ENCODE data around the gene MRGPRD.

The MRGPRD gene

GRCh38 chr11:68966894-68967780 lies 13.6 kb downstream of the MRGPRD start:
- no peak for DNase-seq

- no peak for DNase-seq
Observed at GRCh38 chr11:68965901-68966853, 14.6 kb downstream of the MRGPRD start.

DNA sequence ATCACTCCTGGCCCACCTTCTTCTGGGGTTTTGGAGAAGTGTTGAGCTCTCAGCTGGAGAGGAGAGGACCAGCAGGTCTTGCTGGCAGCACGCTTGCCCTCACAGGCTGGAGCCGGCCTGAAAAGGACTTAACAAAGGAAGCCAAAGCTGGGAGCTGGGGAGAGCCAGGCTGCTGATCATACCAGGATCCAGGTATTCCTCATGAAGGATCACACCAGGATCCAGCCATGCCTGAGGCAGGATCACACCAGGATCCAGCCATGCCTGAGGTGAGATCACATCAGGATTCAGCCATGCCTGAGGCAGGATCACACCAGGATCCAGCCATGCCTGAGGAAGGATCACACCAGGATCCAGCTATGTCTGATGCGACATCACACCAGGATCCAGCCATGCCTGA lies 17.0 kb downstream of the MRGPRD start:
- DNase-seq, result no peak

- DNase-seq, result no peak
Observed at GRCh38 chr11:68962527-68963250, 18.1 kb downstream of the MRGPRD start.

- no peak for DNase-seq
Observed at GRCh38 chr11:68961245-68961644, 19.5 kb downstream of the MRGPRD start.

DNA sequence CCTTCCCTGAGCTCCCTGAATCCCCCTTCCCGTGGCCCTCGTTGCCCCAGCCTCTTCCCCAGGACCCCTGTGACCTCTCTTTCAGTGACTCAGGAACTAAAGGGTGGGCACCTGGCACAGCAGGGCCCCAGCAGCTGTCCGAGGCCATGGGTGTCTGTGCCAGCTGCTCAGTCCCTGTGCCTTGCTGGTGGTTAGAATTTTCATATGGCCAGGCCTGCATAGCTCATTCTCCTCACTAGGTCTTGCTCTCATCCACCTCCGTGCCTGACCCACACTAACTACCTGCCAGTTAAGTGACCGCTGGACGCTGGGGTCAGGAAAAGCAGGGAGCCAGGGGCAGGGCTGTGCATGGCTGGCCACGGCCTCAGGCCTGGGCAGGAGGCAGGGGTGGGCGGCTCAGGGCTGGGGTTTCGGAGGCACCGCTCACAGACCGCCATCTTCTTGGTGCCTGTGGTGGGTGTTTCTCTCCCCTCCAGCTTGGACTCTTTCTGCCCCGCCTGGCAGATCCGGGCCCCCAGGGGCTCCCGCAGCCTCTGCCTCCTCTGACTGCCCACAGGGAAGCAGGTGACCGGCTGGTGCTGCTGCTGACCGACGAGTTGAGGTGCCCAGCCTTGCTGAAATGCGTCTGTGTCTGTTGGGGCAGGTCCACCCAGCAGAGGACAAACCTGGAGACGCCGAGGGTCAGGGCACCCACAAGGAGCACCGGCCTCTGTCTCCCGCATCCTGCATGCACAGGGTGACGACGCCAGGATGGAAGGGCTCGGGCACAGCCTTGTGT lies 20.3 kb downstream of the MRGPRD start:
- DNase-seq, result no peak

DNA sequence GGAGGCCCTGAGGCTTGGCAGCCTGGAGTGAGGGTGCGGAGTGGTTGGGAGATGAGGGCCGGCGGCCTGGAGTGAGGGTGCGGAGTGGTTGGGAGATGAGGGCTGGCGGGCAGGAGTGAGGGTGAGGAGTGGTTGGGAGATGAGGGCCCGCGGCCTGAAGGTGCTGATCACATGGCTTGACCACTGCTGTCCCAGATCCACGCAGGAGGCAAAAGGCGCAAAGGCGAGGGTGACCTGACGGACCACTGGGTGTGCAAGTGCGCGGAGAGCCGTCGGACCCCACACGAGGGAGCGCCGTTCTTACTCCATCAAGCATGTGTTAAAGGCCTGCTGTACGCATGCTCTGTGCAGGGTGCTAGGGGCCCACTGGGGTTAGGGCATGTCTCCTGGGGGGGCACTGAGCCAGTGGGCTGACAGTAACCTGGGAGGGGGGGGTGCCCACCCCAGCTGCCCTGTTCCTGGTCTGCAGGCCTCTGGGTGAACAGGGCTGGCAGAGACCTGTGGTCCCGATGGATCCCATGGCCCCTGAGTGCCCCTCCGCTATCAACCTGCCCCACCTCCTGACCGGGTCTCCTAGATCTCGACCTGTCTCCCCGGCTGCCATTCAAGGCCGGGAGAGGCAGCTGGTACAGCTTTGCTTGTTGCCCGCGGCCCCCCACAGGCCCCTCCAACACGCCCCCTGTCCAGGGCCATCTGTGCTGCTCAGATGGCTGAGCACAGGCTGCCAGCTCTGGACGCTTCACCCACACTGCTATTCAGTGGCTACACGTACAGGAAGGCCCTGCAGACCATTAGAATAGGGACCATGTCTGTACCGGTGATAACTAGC lies 21.1 kb downstream of the MRGPRD start:
- no peak for DNase-seq

DNA sequence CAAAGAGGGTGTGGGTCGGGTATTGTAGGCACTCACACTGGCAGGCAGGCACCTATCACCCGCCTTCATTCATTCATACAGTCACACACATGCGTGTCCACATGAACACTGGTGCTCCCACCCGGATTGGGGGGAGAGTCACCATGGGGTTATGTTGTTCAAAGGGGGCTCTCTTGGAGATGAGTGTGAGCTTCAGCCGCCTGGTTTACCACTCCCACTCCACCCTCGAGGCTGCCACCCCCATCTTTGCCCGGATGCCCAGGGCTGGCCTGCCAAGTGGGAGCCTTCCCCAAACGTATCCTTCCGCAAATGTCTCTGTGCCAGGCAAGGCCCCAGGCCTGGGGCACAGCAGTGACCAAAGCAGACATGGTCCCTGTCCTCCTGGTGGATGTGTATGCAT lies 22.6 kb downstream of the MRGPRD start:
- DNase-seq, result no peak

DNA sequence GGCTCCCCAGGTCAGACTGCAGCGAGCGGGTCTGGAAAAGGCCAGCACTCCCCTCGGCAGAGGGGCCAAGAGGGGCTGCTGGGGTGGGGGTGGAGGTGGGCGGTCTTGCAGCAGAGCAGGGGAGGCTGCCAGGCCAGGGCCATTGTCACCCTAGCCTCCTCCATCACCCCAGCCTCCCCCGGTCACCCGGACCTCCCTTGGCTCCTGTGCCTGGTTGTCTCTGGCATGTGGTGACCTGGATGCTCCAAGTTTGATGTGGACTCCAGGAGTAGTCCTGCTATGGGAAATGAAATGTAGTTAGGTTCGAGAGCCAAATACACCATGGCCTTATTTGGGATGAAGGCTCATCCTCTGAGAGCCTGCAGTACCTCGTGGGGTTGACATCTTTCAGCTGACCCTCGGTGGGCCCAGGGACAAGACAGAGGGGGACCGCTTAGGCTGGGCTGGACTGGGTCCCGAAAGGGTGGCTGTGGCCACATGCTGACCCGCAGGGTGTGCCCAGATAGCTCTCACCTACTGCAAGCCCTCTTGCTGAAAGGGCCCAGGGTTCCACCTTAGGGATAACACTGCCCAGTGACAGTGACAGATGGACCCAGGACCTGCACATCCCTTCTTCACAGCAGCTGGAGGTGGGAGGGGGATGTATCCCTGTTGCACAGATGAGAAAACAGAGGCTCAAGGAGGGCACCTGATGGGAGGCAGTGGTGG lies 24.1 kb downstream of the MRGPRD start:
- no peak for DNase-seq

DNA sequence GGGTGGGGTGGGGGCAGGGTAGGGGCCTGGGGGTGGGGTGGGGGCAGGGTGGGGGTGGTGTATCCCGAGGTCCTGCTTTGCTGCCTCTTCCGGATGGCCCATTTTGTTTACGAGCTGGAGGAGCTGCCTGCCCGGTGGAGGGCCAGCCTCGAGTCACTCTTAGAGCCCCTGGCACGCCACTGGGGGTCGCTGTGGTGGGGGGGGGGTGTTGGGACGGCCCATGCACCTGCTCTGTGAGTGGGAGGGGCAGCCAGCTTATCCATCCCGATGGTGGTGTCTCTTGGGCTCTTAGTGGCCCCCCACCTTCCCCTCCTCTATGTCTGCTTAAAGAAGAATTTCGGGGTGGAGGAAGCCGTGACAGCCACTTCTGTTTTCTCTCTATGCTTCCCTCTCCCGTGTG lies 24.6 kb downstream of the MRGPRD start:
- no peak for DNase-seq

DNA sequence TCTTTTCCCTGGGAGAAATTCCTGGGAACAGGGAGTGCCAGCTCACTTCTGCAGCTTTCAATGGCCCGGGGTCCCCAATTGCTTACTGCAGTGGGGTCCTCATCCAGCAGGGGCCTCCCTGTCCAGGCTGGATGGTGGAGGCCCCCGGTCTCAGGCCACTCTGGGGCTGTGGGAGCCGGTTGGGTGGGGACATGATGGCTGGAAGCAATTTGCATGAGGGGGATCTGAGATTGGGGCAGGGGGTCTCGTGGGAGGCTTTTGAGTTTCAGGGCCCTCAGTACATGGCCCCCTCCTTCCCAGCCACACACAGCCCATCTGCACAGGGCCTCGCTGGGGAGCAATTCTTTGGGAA lies 25.2 kb downstream of the MRGPRD start:
- no peak for DNase-seq

DNA sequence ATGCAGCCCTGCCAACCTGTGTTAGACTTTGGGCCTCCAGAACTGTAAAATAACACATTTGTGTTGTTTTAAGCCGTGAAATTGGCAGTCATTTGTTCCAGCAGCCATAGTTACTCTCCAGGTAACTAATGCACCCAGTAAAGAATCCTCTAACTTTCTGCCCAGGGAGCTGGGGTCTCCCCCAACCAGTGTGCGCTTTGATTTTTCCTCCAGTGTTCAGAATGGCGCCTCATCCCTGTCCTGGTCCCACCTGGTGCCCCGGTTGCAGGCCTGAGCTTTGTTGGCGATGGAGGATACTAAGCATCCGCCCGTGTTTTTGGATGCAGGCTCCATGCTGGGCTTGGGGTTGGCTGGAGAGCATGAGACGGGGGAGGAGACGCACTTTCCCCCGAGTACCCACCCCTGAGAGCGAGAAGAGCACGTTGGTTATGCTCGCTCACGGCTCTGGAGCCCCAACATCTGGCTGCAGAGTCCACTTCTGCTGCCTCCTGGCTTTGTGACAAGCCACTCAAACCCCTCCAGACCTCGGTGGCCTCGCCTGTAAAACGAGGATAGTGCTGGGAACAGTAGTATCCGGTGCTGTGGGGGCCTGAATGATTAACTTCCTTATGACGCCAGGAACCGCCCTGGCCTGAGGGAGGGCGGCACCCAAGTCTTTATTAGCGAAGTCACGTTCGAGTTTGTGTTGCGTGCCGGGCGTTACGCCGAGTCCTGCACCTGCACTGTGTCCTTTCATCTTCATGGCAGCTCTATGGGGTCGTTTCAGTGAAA lies 25.8 kb downstream of the MRGPRD start:
- DNase-seq, result no peak

DNA sequence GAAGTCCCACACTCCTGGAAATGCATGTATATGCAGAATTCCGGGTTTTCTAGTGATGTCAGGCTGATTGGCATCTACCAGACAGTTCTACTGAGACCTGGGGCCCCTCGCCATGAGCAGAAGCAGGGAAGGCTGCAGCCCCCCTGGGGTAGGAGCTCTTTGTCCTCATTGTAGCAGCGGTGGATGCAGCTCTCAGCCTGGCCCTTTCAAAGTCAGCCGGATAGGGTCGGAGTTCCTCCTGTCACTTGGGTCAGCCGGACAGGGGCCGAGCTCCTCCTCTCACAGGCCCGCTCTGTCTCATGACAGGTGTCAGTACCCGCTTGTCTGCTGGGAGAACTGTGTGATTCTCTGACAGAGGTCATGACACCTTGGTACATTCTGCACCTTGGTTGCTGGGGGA lies 30.0 kb downstream of the MRGPRD start:
- DNase-seq, result no peak

GRCh38 chr11:68950270-68950669 lies 30.5 kb downstream of the MRGPRD start:
- no peak for DNase-seq

GRCh38 chr11:68948935-68949334 lies 31.9 kb downstream of the MRGPRD start:
- DNase-seq, result no peak

DNA sequence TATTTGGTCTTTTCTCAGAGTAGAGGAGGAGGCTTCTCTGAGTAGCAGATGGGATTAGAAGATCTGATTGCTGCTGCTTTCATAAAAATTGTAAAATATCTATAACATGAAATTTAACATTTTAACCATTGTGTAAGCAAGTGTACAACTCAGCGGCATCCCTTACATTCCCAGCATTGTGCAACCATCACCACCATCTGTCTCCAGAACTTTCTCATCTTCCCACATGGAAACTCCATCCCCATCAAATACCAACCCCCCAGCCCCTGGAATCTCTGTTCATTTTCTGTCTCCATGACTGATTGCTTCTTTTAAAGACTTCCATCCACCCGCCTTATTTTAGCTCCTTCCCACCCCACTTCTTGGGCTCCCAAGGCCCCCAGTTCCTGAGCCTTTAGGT lies 32.3 kb downstream of the MRGPRD start:
- no peak for DNase-seq

GRCh38 chr11:68947151-68947550 lies 33.6 kb downstream of the MRGPRD start:
- no peak for DNase-seq

DNA sequence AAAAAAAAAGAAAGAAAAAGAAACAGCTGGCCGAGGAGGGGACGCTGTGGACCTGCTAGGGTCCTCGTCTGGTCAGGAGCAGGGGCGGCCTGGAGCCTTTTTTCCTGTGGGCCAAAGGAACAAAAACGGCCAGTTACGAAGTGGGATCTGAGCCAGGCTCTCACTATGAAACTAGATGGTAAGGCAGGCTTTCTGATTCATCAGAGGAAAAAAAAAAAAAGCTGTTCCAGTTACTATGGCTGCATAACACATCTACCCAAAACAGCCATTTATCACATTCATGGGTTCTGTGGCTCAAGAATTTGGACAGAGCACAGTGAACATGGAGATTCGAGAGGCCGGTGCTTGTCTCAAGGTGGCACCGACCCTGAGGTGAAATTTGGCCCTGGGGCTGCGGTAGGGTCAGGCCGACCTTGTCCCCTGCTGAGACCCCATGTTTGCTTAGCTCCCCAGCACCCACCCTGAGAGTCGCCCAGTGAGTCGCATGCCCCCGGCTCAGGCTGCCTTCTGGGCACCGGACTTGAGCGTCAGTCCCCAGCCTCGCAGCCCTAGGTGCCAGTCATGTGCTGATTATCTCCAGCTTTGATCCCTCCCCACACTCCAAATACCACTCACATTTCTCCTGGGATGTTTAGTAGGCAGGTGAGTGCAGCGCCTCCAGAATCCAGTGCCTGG lies 34.2 kb downstream of the MRGPRD start:
- no peak for DNase-seq

GRCh38 chr11:68942751-68943271 lies 38.0 kb downstream of the MRGPRD start:
- DNase-seq, result no peak
